PC-3 (cell line): ENCODE data around the gene KCNN4. TPM values are rescaled to one million over a fixed set of nuclear protein-coding genes. Genes with fewer than 3 reads are reported as not detected.

Experiments used
- ATAC-seq: fragments of 200-7000 bp; cut with Tn5 transposase; 2 replicates; pipeline ENCODE4 v1.9.1; 2020; ENCODE audit warnings: mild to moderate bottlenecking, moderate library complexity
- BruUV-seq: library from RNA; stranded (reverse); fragments of 400-500 nt; replicated peaks from 2 replicates; lab custom pipeline; 2021; lab: Mats Ljungman, UMichigan
- CTCF ChIA-PET: fragments of 300-600 bp; sonication (Branson Sonifier 250); formaldehyde crosslinking; loops from one replicate; lab custom pipeline; 2022; ENCODE audit warnings: antibody characterized with exemption; lab: Charles Lee
- POLR2A ChIA-PET: fragments of 300-600 bp; sonication (Branson Sonifier 250); formaldehyde crosslinking; loops from one replicate; lab custom pipeline; 2022; ENCODE audit warnings: antibody characterized with exemption; ENCODE audit not compliant: unreplicated experiment; lab: Charles Lee
- DNase-seq: peaks from one replicate; pipeline ENCODE4 v3.0.0-alpha.2; 2015
- H2AFZ ChIP-seq: fragments of 300-600 bp; sonication (generic); 2 replicates; pipeline ENCODE4 v1.6.0; 2016; ENCODE audit warnings: antibody characterized with exemption, low read length
- H3F3A ChIP-seq: fragments of 300-600 bp; sonication (generic); one replicate; pipeline ENCODE4 v1.6.0; 2017; ENCODE audit warnings: antibody characterized with exemption, low read length, control low read depth, mild to moderate bottlenecking; ENCODE audit not compliant: unreplicated experiment
- H3K27ac ChIP-seq: fragments of 300-600 bp; sonication (generic); 2 replicates; pipeline ENCODE4 v1.5.1; 2016; ENCODE audit warnings: mild to moderate bottlenecking, low read length
- H3K27me3 ChIP-seq: fragments of 300-600 bp; sonication (generic); 2 replicates; pipeline ENCODE4 v1.6.1; 2016; ENCODE audit warnings: low read length, mixed read lengths
- H3K36me3 ChIP-seq: fragments of 300-600 bp; sonication (generic); 2 replicates; pipeline ENCODE4 v1.6.1; 2016; ENCODE audit warnings: low read depth, mixed run types, low read length, mixed read lengths
- H3K4me1 ChIP-seq: fragments of 300-600 bp; sonication (generic); 2 replicates; pipeline ENCODE4 v1.5.1; 2016; ENCODE audit warnings: low read length; ENCODE audit not compliant: insufficient read depth
- H3K4me2 ChIP-seq: fragments of 300-600 bp; sonication (generic); 2 replicates; pipeline ENCODE4 v1.6.0; 2016; ENCODE audit warnings: low read length
- H3K4me3 ChIP-seq: fragments of 300-600 bp; sonication (generic); 2 replicates; pipeline ENCODE4 v1.5.1; 2016; ENCODE audit warnings: mild to moderate bottlenecking, low read length, mixed read lengths
- H3K79me2 ChIP-seq: fragments of 300-600 bp; sonication (generic); 2 replicates; pipeline ENCODE4 v1.6.1; 2017; ENCODE audit warnings: low read length, mixed read lengths
- H3K9ac ChIP-seq: fragments of 300-600 bp; sonication (generic); 2 replicates; pipeline ENCODE4 v1.6.0; 2016; ENCODE audit warnings: mild to moderate bottlenecking, low read length
- H3K9me2 ChIP-seq: fragments of 300-600 bp; sonication (generic); replicated peaks from 2 replicates; pipeline ENCODE4 v1.6.1; 2016; ENCODE audit warnings: mixed run types, low read length, mixed read lengths
- H3K9me3 ChIP-seq: fragments of 300-600 bp; sonication (generic); 2 replicates; pipeline ENCODE4 v1.6.1; 2016; ENCODE audit warnings: low read length, mixed read lengths
- H4K20me1 ChIP-seq: fragments of 300-600 bp; sonication (generic); 2 replicates; pipeline ENCODE4 v1.6.1; 2016; ENCODE audit warnings: low read length, mixed read lengths
- EZH2 ChIP-seq: fragments of 300-600 bp; sonication (generic); IDR thresholded peaks from one replicate; pipeline ENCODE4 v1.6.1; 2017; ENCODE audit warnings: antibody characterized with exemption, mild to moderate bottlenecking, low read length; ENCODE audit not compliant: unreplicated experiment
- EZH2phosphoT487 ChIP-seq: fragments of 300-600 bp; sonication (generic); IDR thresholded peaks from 2 replicates; pipeline ENCODE4 v1.6.1; 2018; ENCODE audit warnings: mild to moderate bottlenecking, antibody characterized with exemption, low read length, borderline replicate concordance
- intact Hi-C: fragments of 100-400 bp; cut with micrococcal nuclease; formaldehyde crosslinking; loops from 2 replicates; pipeline ENCODE4 v1.9.0; 2023
- total RNA-seq: library from RNA; depleted of rRNA; stranded (reverse); fragments of >200 nt; gene quantifications from 2 replicates; pipeline ENCODE4 v1.2.3, GENCODE V29; 2014
- TF ChIP-seq, protein P1 (sequence below): fragments of 300-600 bp; sonication (generic); conservative IDR thresholded peaks from 2 replicates; pipeline ENCODE4 v1.5.1; 2017; ENCODE audit warnings: antibody characterized with exemption, low read depth, mild to moderate bottlenecking, low read length

Gene KCNN4
- total RNA-seq, 1 experiment from 2014 or later: 45.7 TPM

DNA sequence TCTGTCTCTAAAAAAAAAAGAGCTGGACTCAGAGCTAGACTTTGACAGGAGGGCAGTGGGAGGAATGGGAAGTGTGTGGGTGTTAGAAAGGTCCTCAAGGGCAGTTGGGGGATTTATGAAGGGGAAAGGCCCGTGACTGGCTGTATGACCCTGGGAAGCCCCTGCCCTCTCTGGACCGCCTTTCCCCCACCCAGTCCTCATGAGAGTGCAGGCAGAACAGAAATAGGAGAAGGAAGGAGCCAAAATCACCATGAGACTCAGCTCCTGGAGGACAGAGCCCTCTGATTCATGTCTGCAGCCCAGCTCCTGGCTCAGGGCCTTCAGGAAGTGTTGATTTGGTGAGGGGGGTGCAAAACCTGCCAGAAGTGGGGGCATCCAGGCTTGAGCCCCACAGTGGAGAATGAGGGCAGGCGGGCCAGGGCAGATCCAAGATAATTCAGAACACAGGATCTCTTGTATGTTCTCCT, 17.3 kb downstream of the KCNN4 start:
- no TSS peak for BruUV-seq
- Histone ChIP-seq H3K79me2 (no peaks in the 10 kb centered on the region), H3K27ac (peak overlapping the region; percentile 11; the same call in 1 of the 2 replicates), H3K4me2 (no peak overlapping the region), H3K4me3 (no peak overlapping the region), H3K27me3 (no peaks in the 10 kb centered on the region), H3K9me2 (no peaks in the 10 kb centered on the region), H3K9ac (no peak overlapping the region), H2AFZ (no peak overlapping the region), H4K20me1 (no peaks in the 10 kb centered on the region), H3F3A (peaks cover 3% of the 10 kb centered on the region), H3K36me3 (peaks cover 15% of the 10 kb centered on the region), H3K4me1 (peaks cover 50% of the 10 kb centered on the region), H3K9me3 (no peaks in the 10 kb centered on the region)
- ChIA-PET CTCF (interaction anchor here (1.1 kb wide), 1 partner anchor 18 kb away, joined by 3 read pairs; no protein-coding TSS in a partner anchor), POLR2A (no interaction called here)
- intact Hi-C loops: no loop called here
- no peak for ATAC-seq
- TF ChIP-seq EZH2phosphoT487 (no peak), EZH2 (no peak)
- TF ChIP-seq, protein P1, sequence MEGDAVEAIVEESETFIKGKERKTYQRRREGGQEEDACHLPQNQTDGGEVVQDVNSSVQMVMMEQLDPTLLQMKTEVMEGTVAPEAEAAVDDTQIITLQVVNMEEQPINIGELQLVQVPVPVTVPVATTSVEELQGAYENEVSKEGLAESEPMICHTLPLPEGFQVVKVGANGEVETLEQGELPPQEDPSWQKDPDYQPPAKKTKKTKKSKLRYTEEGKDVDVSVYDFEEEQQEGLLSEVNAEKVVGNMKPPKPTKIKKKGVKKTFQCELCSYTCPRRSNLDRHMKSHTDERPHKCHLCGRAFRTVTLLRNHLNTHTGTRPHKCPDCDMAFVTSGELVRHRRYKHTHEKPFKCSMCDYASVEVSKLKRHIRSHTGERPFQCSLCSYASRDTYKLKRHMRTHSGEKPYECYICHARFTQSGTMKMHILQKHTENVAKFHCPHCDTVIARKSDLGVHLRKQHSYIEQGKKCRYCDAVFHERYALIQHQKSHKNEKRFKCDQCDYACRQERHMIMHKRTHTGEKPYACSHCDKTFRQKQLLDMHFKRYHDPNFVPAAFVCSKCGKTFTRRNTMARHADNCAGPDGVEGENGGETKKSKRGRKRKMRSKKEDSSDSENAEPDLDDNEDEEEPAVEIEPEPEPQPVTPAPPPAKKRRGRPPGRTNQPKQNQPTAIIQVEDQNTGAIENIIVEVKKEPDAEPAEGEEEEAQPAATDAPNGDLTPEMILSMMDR: no peak
- no peak for DNase-seq

DNA sequence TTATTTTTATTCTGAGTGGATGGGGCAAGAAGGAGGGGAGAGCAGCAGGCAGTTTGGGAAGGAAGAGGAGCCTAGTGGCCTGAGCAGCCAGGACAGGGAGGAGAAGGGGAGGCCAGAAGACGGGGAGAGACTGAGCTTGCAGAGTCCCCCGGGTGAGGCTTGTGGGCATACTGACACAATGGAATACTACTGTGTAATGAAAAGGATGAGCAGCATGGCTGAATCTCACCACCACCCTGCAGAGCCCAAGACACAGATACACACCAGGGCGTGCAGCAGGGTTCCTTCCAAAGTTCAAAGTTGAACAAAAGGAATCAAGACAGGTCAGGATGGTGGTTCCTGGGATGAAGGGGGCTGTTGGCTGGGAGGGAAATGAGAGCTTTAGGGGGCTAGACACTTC, 18.0 kb downstream of the KCNN4 start:
- Histone ChIP-seq H3K36me3 (peaks cover 12% of the 10 kb centered on the region), H3K4me3 (no peak overlapping the region), H3F3A (peaks cover 3% of the 10 kb centered on the region), H3K27me3 (no peaks in the 10 kb centered on the region), H2AFZ (no peak overlapping the region), H4K20me1 (no peaks in the 10 kb centered on the region), H3K9me3 (no peaks in the 10 kb centered on the region), H3K4me2 (no peak overlapping the region), H3K9ac (no peak overlapping the region), H3K79me2 (no peaks in the 10 kb centered on the region), H3K9me2 (no peaks in the 10 kb centered on the region), H3K4me1 (peaks cover 51% of the 10 kb centered on the region), H3K27ac (no peak overlapping the region)
- intact Hi-C loops: no loop called here
- no peak for TF ChIP-seq EZH2
- TF ChIP-seq EZH2phosphoT487: no peak
- TF ChIP-seq, protein P1: no peak
- ATAC-seq: no peak
- no peak for DNase-seq
- ChIA-PET CTCF (interaction anchor here (1.1 kb wide), 1 partner anchor 18 kb away, joined by 3 read pairs; no protein-coding TSS in a partner anchor), POLR2A (no interaction called here)
- BruUV-seq: no TSS peak

DNA sequence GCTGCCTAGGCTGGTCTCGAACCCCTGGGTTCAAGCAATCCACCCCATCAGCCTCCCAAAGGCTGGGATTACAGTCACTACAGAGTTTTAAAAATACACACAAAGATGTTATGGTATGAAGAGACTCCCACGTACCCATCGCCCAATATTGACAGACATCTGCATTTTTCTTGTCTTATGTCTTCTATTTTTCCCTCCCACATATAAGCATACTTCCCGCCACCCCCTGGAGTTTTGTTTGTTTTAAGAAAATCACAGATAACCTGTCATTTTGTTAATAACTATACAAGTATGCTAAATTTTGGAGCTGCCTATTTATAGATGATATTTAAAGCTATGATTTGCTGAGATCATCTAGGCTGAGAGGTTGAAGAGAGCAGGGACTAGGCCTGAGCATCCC, 19.8 kb downstream of the KCNN4 start:
- no peaks in the 10 kb centered on the region for H3K36me3 ChIP-seq
- no peaks in the 10 kb centered on the region for H3K27me3 ChIP-seq
- H2AFZ ChIP-seq: no peak overlapping the region
- no peak overlapping the region for H3K27ac ChIP-seq
- no peaks in the 10 kb centered on the region for H3K9me2 ChIP-seq
- no peak for DNase-seq
- H3K9ac ChIP-seq: no peak overlapping the region
- H3F3A ChIP-seq: peaks cover 7% of the 10 kb centered on the region
- ChIA-PET POLR2A (no interaction called here), CTCF (no interaction called here)
- no TSS peak for BruUV-seq
- H3K9me3 ChIP-seq: no peaks in the 10 kb centered on the region
- 0 out of 2 replicates have a peak, but pooled peaks cover 5% of the 10 kb centered on the region for H3K79me2 ChIP-seq
- intact Hi-C loops: no loop called here
- H3K4me2 ChIP-seq: no peak overlapping the region
- TF ChIP-seq EZH2phosphoT487 (no peak), EZH2 (no peak)
- TF ChIP-seq, protein P1: no peak
- H4K20me1 ChIP-seq: no peaks in the 10 kb centered on the region
- H3K4me1 ChIP-seq: peaks cover 61% of the 10 kb centered on the region
- ATAC-seq: no peak
- H3K4me3 ChIP-seq: no peak overlapping the region
